HepG2 (cell line): ENCODE results near the gene FADD. TPM values are rescaled to one million over a fixed set of nuclear protein-coding genes. Genes with fewer than 3 reads are reported as not detected.

Experiments used
- ATAC-seq: fragments of 200-7000 bp; cut with Tn5 transposase; 3 replicates; pipeline ENCODE4 v1.9.1; 2020; ENCODE audit warnings: mild to moderate bottlenecking, moderate library complexity
- BruUV-seq: library from RNA; stranded (reverse); fragments of 400-500 nt; replicated peaks from 2 replicates; lab custom pipeline; 2021; lab: Mats Ljungman, UMichigan
- CTCF ChIA-PET: fragments of 300-600 bp; formaldehyde crosslinking; extraction: SDS; loops from one replicate; lab custom pipeline; 2021; ENCODE audit warnings: low total read pairs, inconsistent platforms, low intra/inter-chr PET ratio; lab: Yijun Ruan, JAX
- POLR2A ChIA-PET: fragments of 350-600 bp; sonication (Branson Sonifier 250); formaldehyde crosslinking; loops from one replicate; lab custom pipeline; 2020; ENCODE audit warnings: antibody characterized with exemption, inconsistent platforms; lab: Yijun Ruan, JAX
- DNase-seq: peaks from one replicate; pipeline ENCODE4 v3.0.0-alpha.2; 2015; ENCODE audit warnings: low spot score
- FAIRE-seq: peaks from 3 replicates; lab custom pipeline; 2011; peaks lifted over from hg19 to GRCh38; lab: Jason Lieb, UNC
- H2AFZ ChIP-seq: one replicate; pipeline ENCODE4 v1.6.1; 2011; ENCODE audit warnings: low read length, inconsistent platforms
- H3K27ac ChIP-seq: fragments of 300-600 bp; 3 replicates; pipeline ENCODE4 v1.8.0; 2011; ENCODE audit warnings: mixed run types, mild to moderate bottlenecking, mixed read lengths, low read length, inconsistent platforms; ENCODE audit not compliant: insufficient read depth; ENCODE audit errors: extremely low read length
- H3K27me3 ChIP-seq, 2 experiments: fragments of 200-600 bp in 1 of 2; 2 replicates in 1 of 2; 3 replicates in 1 of 2; pipeline versions ENCODE4 v1.6.0 to v1.8.0; 2011; ENCODE audit warnings: low read length in 2 of 2, mild to moderate bottlenecking in 2 of 2, moderate library complexity in 2 of 2, inconsistent platforms in 1 of 2; ENCODE audit not compliant: insufficient read depth in 2 of 2, control insufficient read depth in 1 of 2
- H3K36me3 ChIP-seq, 2 experiments: fragments of 200-600 bp in 1 of 2; replicated peaks in 1 of 2; 2 replicates in 1 of 2; 3 replicates in 1 of 2; pipeline versions ENCODE4 v1.5.1 to v1.8.0; 2011; ENCODE audit warnings: low read length in 2 of 2, inconsistent platforms in 1 of 2; ENCODE audit not compliant: insufficient read depth in 2 of 2, control insufficient read depth in 1 of 2
- H3K4me1 ChIP-seq: 2 replicates; pipeline ENCODE4 v1.5.1; 2012; ENCODE audit warnings: low read length, inconsistent platforms; ENCODE audit not compliant: insufficient read depth
- H3K4me2 ChIP-seq: 2 replicates; pipeline ENCODE4 v1.6.0; 2011; ENCODE audit warnings: low read depth, low read length, inconsistent platforms
- H3K4me3 ChIP-seq, 3 experiments: fragments of 200-600 bp in 1 of 3; sonication (generic), shearing (Covaris generic) in 1 of 3; replicated peaks in 1 of 3; 2 replicates each; pipeline ENCODE4 v1.5.1; 2011 to 2016; ENCODE audit warnings: low read length in 3 of 3, inconsistent platforms in 2 of 3, low read depth in 2 of 3, mild to moderate bottlenecking in 2 of 3, control low read depth in 1 of 3, mixed read lengths in 1 of 3; ENCODE audit not compliant: insufficient read depth in 1 of 3
- H3K79me2 ChIP-seq: one replicate; pipeline ENCODE4 v1.6.1; 2011; ENCODE audit warnings: low read length, inconsistent platforms; ENCODE audit not compliant: insufficient read depth
- H3K9ac ChIP-seq: 2 replicates; pipeline ENCODE4 v1.6.0; 2011; ENCODE audit warnings: mild to moderate bottlenecking, low read depth, low read length, inconsistent platforms; ENCODE audit not compliant: insufficient read depth
- H3K9me3 ChIP-seq: 2 replicates; pipeline ENCODE4 v1.5.1; 2012; ENCODE audit warnings: mild to moderate bottlenecking, low read length
- H4K20me1 ChIP-seq: 2 replicates; pipeline ENCODE4 v1.6.0; 2011; ENCODE audit warnings: inconsistent platforms, mild to moderate bottlenecking, low read length, moderate library complexity; ENCODE audit not compliant: insufficient read depth
- SNAPC5 ChIP-seq: sonication (generic); formaldehyde crosslinking; IDR thresholded peaks from 2 replicates; pipeline ENCODE4 v1.8.1; 2023; ENCODE audit warnings: mild to moderate bottlenecking, missing genetic modification reagents, borderline replicate concordance
- ZNF160 ChIP-seq: sonication (generic); formaldehyde crosslinking; IDR thresholded peaks from 2 replicates; pipeline ENCODE4 v1.8.0; 2022; ENCODE audit warnings: mild to moderate bottlenecking, inconsistent platforms, missing genetic modification reagents
- ZNF407 ChIP-seq: sonication (generic); formaldehyde crosslinking; IDR thresholded peaks from one replicate; pipeline ENCODE4 v1.5.1; 2020; ENCODE audit warnings: mild to moderate bottlenecking, missing genetic modification reagents; ENCODE audit errors: not compliant biosample characterization
- ZNF484 ChIP-seq: sonication (generic); formaldehyde crosslinking; IDR thresholded peaks from 2 replicates; pipeline ENCODE4 v1.5.1; 2020; ENCODE audit warnings: mild to moderate bottlenecking, low read depth, missing genetic modification reagents, borderline replicate concordance
- ZNF609 ChIP-seq: sonication (generic); formaldehyde crosslinking; IDR thresholded peaks from 2 replicates; pipeline ENCODE4 v1.4.0; 2020; ENCODE audit warnings: mild to moderate bottlenecking, missing genetic modification reagents, borderline replicate concordance
- ZNF678 ChIP-seq: sonication (generic); formaldehyde crosslinking; IDR thresholded peaks from 2 replicates; pipeline ENCODE4 v1.4.0; 2020; ENCODE audit warnings: mild to moderate bottlenecking, missing genetic modification reagents
- WGBS: methylation state at CpG from one replicate; pipeline ENCODE4 v1.1.6; 2017; ENCODE audit warnings: low lambda C conversion rate; 5-methylcytosine and 5-hydroxymethylcytosine counted together
- in situ Hi-C: cut with HindIII; loops from 2 replicates; pipeline ENCODE4 v1.10.0; 2017; ENCODE audit warnings: low pct_unique_long_range_greater_than_20kb; ENCODE audit not compliant: extremely low pct_ligation_motif_present
- intact Hi-C: fragments of 100-400 bp; cut with micrococcal nuclease; formaldehyde crosslinking; loops from one replicate; pipeline ENCODE4 v1.10.0; 2022; ENCODE audit not compliant: unreplicated experiment
- polyA plus RNA-seq, 8 experiments: library from polyadenylated mRNA; depleted of rRNA in 3 of 8; stranded (reverse) in 7 of 8; unstranded in 1 of 8; fragments of >200 nt; fragmentation: Illumina TruSeq in 4 of 8; extraction: Trizol in 4 of 8; gene quantifications; 2 replicates each; pipeline versions ENCODE4 v1.2.1 to v1.2.3, GENCODE V29; 2011 to 2016; ENCODE audit warnings: low read depth in 4 of 8, missing spikeins in 1 of 8, mixed read lengths in 1 of 8; ENCODE audit not compliant: insufficient read depth in 1 of 8
- total RNA-seq, 5 experiments: library from RNA; depleted of rRNA; stranded (reverse); fragments of >200 nt; fragmentation: Illumina TruSeq; extraction: Trizol; gene quantifications; 2 replicates each; pipeline ENCODE4 v1.2.3, GENCODE V29; 2016; ENCODE audit warnings: low read depth in 1 of 5

FADD gene
- total and polyA plus RNA-seq, 2 of the 13 experiments (the other 11 are each of a cell fraction or from before 2014, with no cell fraction given): 14.2 to 22.2 TPM

GRCh38 chr11:70226183-70226582 lies 23.1 kb downstream of the FADD start:
- no peak for FAIRE-seq
- H3K79me2 ChIP-seq: no peaks in the 10 kb centered on the region
- H3K4me2 ChIP-seq: no peak overlapping the region
- intact Hi-C loops: no loop called here
- ATAC-seq: peak; percentile 35; the same call in 2 of the 3 replicates
- no peaks in the 10 kb centered on the region for H4K20me1 ChIP-seq
- no peak for TF ChIP-seq SNAPC5
- TF ChIP-seq ZNF609: no peak
- no peak for TF ChIP-seq ZNF678
- no peak for TF ChIP-seq ZNF160 (CRISPR knock-in tag)
- no peak for TF ChIP-seq ZNF407 (CRISPR knock-in tag)
- no peak for TF ChIP-seq ZNF484
- 14% methylated on average over 3 of the region's 3 CpGs for WGBS
- no peak overlapping the region for H3K4me3 ChIP-seq
- no peak overlapping the region for H2AFZ ChIP-seq
- no peaks in the 10 kb centered on the region for H3K9me3 ChIP-seq
- BruUV-seq: no TSS peak
- DNase-seq: no peak
- no peak overlapping the region for H3K27ac ChIP-seq
- no peaks in the 10 kb centered on the region for H3K36me3 ChIP-seq
- in situ Hi-C loops: no loop called here
- H3K4me1 ChIP-seq: peaks cover 21% of the 10 kb centered on the region
- H3K27me3 ChIP-seq: peaks cover 5 to 17% of the 10 kb centered on the region in 2 experiments
- H3K9ac ChIP-seq: no peak overlapping the region
- POLR2A ChIA-PET: no interaction called here
- CTCF ChIA-PET: no interaction called here
